GM21381 (cell line): ENCODE measurements around the gene ZBTB5.
"Not testable (repeated sequence)": the region's sequence is repeated elsewhere in the genome, so short reads cannot be mapped to it uniquely, and the experiment has no call there.

Experiments
- ATAC-seq: cut with Tn5 transposase; IDR thresholded peaks from one replicate; pipeline ENCODE4 v1.9.1; 2021; ENCODE audit warnings: mild to moderate bottlenecking, moderate library complexity; ENCODE audit not compliant: unreplicated experiment

The ZBTB5 gene

DNA sequence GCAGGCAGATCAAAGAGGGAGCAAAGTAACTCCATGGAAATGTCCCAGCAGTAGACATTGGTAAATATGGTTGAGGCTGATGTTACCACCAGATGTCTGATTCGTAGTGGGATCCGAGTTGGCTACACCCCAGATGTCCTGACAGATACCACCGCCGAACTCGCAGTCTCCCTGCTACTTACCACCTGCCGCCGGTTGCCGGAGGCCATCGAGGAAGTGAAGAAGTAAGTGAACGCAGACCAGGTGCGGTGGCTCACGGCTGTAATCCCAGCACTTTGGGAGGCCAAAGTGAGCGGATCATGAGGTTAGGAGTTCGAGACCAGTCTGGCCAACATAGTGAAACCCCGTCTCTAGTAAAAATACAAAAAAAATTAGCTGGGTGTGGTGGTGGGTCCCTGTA is 38.8 kb downstream of the ZBTB5 start:
- ATAC-seq = not testable (repeated sequence)

DNA sequence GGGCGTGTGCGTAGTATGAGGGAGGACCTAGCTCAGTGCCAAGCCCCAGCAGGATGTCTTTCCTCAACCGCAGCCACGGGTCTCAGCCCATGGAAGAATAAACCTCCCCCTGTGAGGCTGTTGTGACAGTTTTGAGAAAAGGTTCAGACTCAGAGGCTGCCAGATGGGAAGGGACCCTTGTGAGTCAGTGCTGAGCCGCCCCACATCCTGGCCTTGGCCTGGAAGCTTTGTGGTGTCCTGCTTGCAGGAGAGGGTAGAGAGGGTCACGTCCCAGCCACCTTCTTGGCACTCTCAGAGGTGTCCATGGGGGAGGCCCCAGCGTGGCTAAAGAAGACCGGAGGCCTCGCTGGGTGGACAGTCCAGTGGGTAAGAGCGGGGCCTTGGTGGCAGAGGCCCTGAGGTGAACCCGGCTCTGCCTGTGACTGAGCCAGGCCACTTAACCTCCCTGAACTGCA is 39.9 kb downstream of the ZBTB5 start:
- no peak for ATAC-seq

DNA sequence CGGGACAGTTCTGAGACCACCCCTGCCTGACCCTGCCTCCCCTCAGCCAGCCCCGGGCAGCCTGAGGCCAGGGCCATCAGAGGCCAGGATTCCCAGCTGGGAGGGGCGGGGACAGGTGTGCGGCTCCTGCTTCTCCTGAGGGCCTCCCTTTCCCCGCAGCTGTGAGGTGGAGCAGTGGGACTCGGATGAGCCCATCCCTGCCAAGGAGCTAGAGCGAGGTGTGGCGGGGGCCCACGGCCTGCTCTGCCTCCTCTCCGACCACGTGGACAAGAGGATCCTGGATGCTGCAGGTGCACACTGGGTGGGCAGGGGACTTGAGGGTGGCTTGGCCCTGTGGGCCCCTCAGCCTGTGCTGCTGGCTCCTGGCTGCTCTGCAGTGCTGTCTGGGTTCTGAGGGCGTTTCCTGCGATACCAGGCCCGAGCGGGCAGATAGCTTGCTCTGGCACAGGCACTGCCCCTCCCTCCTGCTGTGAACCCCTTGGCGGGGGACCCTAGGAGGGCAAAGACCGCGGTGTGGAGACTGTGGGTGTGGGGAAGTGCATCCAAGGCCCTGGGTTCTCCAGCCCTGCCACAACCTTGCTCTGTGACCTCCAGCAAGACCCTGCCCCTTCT is 40.5 kb downstream of the ZBTB5 start:
- no peak for ATAC-seq

DNA sequence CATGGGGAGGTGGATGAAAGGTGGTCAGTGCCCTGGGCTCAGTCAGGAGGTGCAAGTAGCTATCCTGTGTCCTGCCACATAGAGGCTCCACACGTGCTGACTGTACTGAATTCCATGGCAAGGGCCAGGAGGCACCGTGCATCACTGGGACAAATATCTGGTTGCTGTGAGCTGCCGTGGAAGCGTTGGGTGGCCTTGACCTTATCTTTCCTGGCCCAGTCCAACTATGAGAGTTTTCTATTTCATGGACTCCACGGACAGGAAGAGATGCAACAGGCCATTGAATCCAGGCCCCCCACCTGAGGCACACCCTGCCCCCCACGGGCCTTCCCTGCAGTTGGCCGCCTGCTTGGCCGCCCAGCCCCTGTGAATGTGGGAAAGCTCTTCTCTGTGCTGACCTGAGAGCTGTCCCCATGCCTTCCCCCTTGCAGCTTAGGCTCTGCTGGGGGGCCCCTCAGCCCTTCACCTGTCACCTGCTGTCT is 41.0 kb downstream of the ZBTB5 start:
- ATAC-seq = no peak

DNA sequence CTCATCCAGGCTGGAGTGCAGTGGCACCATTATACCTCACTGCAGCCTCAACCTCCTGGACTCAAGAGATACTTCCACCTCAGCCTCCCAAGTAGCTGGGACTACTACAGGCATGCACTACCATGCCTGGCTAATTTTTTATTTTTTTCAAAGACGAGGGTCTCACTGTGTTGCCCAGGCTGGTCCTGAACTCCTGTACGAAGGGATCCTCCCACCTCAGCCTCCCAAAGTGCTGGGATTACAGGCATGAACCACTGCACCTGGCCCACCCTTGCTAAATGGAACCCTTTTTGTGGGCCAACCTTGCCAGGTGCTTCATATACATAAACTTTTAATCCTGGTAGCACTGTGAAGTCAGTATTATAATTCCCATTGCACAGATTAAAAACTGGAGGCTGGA is 41.7 kb downstream of the ZBTB5 start:
- ATAC-seq = no peak

DNA sequence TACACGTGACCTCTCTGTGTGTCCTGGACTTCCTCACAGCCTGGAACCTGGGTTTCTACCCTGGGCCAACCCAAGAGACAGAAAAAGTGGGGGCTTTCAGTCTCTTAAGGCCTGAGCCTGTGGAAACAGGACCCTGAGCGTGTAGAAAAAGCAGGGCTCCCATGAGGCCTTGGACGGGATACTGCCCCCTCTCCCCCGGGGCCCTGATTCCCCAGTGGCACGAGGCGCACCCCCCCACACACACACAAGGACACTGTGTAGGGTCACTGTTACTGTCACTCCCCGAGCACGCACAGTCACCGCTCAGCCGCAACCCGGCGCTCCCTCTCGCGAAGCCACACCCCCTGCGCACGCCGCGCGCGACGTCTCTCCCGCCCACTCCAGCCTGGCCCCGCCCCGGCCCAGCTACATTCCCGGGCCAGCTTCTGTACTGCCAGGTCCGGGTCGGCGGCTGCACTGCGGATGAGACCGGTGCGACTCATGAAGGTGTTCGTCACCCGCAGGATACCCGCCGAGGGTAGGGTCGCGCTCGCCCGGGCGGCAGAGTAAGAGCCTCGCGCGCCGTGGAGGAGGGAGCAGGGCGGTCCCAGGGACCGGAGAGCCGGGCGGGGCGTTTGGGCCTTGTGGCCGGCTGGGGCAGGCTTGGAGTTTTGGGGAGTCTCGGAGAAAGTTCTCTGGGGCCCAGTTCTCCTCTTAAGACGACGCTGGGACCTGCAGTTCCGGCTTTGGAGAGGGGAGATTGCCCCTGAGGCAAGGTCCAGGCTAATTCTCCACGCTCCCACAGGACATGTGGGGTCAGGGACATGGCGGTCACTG is 42.8 kb downstream of the ZBTB5 start, which contains the start of gene GRHPR:
GRHPR (plus strand) TSS at position 408 of the 816 bp plus-strand sequence; CDS start at position 463, 55 bp downstream.
- ATAC-seq = peak; percentile 92

DNA sequence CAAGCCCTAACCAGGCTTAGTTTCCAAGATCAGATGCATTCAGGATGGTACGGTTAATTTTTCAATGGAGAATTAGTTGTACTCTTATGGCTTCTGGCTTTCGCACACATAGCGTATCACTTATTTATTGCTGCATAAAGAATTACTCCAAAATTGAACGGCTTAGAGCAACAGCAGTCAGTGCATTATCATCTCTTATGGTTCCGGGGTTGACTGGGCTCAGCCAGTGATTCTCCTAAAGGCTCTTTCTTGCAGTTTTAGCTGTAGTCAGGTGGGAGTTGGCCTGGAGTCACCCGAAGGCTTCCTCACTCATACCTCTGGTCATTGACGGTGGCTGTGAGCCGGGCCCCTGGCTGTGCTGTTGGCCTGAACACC is 43.3 kb downstream of the ZBTB5 start:
- ATAC-seq = no peak

DNA sequence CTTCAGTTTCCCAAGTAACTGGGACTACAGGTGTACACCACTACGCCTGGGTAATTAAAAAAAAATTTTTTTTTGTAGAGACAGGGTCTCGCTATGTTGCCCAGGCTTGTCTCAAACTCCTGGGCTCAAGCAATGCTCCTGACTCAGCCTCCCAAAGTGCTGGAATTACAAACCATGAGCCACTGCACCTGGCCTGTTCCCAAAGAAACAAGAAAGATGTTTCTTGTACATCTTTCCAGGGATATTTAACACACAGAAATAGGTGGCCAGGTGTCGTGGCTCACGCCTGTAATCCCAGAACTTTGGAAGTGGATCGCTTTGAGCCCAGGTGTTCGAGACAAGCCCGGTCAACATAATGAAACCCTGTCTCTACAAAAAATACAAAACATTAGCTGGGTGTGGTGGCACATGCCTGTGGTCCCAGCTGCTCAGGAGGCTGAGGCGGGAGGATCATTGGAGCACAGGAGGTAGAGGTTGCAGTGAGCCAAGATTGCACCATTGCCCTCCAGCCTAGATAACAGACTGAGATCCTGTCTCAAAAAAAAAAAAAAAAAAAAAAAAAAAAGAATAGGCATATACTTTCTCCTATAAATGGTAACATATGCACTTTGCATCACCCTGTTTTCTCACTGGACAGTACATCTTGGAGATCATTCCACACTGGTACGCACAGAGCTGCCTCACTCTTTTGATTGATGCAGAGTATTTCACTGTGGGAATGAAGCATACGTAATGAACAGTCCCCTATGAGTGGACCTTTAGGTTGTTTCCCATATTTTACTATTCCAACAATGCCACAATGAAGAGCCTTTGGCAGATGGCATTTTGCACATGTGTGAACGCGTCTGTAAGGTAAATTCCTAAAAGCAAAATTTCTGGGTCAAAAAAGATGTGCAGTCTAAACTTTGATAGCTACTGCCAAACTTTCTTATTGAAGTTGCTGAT is 44.7 kb downstream of the ZBTB5 start:
- no peak for ATAC-seq

DNA sequence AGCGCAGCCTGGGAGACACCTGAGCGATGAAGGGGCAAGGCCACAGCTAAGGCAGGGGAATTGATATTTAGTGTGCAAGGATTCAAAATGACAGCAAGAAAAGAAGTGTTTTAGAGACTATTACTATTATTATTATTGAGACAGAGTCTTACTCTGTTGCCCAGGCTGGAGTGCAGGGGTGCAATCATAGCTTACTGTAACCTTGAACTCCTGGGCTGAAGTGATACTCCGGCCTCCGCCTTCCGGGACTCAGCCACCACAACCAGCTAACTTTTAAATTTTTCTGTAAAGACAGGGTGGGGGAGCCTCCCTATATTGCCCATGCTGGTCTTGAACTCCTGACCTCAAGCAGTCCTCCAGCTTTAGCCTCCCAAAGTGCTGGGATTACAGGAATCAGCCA is 46.0 kb downstream of the ZBTB5 start:
- no peak for ATAC-seq

DNA sequence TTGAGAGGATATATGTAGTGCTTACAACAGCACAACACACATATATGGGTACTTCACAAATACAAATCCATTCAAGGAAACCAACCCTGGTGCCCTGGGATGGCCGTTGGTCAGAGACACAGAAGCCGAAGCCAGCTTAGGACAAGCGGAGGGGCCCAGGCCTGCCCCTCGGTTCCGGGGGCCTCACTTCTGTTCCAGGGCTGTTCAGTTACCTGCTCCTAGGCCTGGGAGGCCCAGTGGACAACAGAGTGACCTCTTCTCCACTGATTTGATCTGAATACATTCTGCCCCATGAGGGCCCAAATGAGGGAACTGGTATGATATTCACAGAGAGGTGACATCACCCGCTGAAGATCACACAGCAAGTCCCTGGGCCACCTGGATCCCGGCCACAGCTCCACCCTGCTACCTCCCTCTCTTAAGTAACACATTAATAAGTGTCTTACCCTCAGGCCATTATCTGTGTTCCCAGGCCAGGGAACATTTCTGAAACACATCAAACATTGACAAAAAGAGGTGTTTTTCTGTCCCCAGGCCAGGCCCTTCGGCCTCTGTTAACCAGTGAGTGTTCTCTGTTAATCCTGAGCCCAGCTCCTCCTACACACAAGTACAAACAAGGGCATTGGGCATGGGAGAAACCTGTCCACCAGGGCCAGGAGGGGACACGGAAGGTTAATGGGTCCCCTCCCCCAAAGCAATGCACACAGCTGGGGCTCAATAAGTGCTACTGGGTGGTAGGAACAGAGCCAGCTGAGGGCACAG is 47.2 kb downstream of the ZBTB5 start:
- no peak for ATAC-seq

DNA sequence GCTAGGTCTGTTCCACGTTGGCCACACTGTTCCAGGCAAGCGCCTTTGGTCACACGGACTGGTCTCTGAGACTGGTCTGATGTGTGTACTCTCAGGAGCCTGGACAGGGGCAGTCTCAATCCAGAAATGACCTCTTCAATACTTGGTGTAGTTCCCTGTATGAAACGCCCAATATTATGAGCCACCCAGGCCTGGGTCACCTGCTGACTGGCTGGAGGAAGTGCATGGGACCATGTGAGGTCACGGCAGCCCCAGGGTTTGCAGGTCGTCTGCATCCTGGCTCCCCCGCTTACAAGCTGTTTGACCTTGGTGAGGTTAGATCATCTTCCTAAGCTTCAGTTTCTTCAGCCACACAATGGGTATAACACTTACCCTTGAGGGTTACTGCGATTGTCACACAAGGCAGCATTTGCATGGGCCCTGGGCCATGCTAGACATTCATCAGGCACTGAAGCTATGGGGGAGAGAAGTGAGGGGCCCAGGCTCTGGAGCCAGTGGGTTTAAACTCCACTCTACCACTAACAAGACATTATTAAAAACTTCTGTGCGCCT is 47.9 kb downstream of the ZBTB5 start:
- ATAC-seq = no peak

DNA sequence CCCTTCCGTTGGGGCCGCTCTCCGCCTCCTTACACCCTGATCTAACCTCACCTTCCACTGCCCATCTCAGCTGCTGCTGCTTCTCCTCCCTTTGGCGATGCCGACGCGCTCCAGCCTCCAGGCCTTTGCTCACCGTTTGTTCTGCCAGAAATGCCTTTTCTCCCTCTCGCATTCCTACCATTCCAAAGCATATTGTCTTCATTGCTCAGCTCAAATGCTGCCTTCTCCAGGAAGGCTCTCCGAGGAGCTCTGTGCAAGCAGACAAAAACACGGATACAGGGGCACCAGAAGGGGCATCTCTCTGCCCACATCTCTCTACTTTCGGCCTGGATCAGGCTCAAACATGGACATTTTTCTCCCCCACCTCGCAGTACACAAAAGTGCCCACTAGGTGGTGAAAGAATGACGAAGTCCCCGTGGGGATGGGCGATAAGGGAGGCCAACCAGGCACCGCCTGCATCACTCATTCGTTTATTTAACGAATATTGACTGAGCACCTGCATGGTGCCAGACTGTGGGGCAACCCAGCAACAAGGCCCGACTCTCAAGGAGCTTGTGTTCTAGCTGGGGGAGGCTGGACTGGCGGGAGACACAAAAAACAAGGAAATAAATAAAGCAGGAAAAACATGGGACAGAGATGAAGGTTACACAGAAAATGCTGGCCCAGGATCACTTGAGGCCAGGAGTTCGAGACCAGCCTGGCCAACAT is 50.1 kb downstream of the ZBTB5 start:
- no peak for ATAC-seq

DNA sequence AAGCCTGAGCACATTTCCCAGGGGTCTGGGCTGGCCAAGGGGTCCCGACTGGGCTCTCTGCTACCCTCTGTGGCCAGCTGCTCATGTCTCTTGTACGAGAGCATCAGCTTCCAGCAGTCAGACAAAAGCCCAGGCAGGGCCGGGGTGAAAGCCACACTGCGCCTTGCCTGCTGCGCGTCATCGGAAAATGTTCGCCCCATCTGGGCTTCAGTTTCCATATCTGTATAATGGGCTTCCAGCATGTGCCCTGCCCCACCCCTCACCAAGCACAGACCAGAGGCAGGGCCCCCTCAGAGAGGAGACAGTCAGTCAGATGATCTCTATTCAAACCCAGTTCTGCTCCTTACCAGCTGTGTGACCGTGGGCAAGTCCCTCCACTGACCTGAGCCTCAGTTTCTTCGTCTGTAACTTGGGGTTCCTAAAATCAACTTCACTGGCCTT is 50.7 kb downstream of the ZBTB5 start:
- no peak for ATAC-seq

DNA sequence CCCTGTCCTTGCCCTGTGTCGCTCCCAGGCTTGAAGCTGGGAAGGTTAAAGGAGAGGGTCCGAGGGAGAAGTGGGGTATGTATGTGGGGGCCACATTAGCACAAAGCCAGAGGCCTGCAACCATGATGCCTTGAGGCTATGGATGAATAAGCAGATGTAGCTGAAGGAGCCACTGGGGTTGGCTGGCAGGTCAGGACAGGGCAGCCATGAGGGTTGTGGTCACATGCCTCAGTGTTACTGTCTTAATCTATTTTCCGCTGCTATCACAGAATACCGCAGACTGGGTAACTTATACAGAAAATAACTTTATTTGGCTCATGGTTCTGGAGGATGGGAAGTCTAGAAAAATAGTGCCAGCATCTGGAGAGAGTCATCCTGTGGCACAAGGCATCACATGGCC is 51.9 kb downstream of the ZBTB5 start:
- ATAC-seq = no peak

DNA sequence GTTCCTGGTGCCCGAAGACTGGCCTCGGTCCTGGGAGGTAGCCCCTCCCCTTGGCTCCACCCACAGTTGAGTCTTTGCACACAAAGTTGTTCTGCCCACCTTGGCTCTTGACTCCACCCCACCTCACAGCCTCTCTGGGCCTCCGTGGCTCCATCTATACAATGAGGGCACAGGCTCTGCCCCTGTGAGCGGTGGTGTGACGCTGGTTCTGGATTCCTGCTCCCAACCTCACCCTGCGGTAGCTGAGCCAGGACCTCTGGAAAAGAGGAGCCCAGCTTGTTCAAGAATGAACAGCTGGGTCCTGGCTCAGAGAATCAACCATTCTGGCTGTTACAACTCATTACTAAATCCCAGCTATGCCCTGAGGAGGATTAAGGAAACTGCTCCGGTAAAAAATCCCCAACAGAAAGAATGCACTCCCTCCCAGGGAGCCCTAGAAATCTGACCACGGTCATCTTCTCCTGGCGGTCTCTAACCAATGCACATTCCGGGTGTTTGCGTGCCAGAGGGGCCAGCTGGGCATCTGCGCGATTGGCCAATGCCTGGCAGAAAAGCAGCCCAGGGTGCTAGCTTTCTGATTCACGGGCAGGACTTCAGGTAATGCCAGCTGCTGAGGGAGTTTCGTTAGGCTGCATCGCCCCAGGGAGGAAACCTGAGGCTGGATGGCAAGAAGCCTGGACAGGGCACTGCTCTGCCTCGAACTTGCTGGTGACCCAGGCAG is 52.7 kb downstream of the ZBTB5 start:
- ATAC-seq = no peak

DNA sequence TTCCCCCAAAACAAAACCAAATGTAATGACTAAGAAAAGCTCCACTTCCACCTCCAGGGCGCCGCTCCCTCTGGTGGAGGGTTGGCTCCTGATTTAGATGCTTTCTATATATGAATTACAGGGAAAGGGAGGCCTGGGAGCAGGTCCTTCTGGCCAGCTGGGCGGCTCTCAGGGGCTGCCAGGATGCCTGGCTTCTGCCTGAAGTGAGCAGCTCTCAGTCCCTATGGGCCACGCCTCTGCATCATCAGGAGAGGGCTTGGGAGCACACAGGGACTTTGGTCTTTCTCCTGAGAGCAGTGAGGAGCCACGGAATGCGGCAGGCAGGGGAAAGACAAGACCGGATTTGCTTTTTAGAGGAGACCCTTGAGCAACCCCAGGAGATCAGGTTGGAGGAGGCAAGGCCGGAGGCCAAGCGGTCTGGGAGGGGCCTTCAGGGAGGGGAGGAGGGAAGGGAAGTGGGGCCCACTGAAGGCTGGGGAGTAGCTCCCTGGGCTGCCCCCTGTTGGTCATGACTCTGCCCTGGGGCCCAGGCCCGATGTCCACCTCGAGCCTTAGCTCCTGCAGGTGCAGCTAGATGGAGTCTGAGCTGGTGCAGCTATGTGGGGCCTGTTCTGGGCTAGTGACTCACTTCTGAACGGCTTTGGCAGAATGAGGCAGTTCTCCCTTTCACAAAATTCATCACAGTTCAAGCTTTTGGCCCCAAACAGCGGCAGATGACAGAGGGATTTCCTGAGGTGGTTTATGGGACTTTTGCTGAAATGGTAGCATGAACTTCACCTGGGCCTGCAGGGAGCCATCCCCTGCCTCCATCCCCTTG is 54.1 kb downstream of the ZBTB5 start:
- no peak for ATAC-seq

DNA sequence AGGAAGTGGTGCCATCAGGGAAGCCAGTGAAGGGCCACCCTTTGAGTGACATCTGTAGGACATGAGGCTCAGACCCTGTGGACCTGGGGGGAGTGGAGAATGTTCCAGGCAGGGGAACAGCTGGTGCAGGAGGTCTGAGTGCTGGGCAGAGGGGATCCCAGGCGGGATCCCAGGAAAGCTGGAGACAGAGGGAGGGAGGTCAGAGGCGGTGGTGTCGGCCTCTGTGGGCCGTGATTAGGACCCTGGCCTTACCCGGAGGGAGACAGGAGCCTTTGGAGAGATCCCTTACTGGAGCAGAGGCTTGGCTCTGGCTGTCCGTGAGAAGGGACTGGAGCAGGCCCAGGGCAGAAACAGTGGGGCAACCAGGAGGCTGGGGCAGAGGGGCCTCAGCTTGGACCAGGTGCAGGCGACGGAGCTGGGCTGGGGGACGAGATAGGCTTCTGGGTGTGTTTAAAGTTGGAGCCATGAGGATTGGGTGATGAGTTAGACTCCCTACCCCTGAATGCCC is 54.8 kb downstream of the ZBTB5 start:
- ATAC-seq = no peak
